Midbrain (tissue), 1 donor: ENCODE measurements around the gene CD58.

Source experiments
- DNase-seq: peaks from one replicate; lab custom pipeline; 2025; lab: John Stamatoyannopoulos, UW

Gene CD58

GRCh38 chr1:116466810-116467557 lies 103.8 kb downstream of the CD58 start:
- no peak for DNase-seq

GRCh38 chr1:116465845-116466685 lies 104.8 kb downstream of the CD58 start:
- no peak for DNase-seq

GRCh38 chr1:116465477-116465844 lies 105.4 kb downstream of the CD58 start:
- DNase-seq, result no peak
